ENCODE measurements around the gene AFDN. TPM values are rescaled to one million over a fixed set of nuclear protein-coding genes. Genes with fewer than 3 reads are reported as not detected.

The AFDN gene
- total RNA-seq, 4 donors from 2014 or later: 148 to 371 (median 204) TPM

GRCh38 chr6:167985911-167986595 is 159.3 kb downstream of the AFDN start:
- no peak for DNase-seq
- Histone ChIP-seq H3K27ac (no peak overlapping the region), H3K9me3 (no peaks in the 10 kb centered on the region), H3K27me3 (no peaks in the 10 kb centered on the region), H3K4me1 (no peaks in the 10 kb centered on the region), H3K4me3 (no peak overlapping the region), H3K36me3 (no peaks in the 10 kb centered on the region)
- 95% methylated on average over 38 of the region's 39 CpGs; no CpG with 5 or more reads in 1 of the 2 donors for WGBS, 2 donors (ENCODE audit: low coverage in 1 of 2)
- in situ Hi-C loops (cut with MboI; ENCODE audit: low pct_ligation_motif_present in 1 of 4, low pct_unique_long_range_greater_than_20kb in 1 of 4, low sequenced_read_pairs in 3 of 4) (no loop called here), intact Hi-C loops (cut with DNase I; ENCODE audit: low total_unique reads) (no loop called here)
- TF ChIP-seq, protein P1, sequence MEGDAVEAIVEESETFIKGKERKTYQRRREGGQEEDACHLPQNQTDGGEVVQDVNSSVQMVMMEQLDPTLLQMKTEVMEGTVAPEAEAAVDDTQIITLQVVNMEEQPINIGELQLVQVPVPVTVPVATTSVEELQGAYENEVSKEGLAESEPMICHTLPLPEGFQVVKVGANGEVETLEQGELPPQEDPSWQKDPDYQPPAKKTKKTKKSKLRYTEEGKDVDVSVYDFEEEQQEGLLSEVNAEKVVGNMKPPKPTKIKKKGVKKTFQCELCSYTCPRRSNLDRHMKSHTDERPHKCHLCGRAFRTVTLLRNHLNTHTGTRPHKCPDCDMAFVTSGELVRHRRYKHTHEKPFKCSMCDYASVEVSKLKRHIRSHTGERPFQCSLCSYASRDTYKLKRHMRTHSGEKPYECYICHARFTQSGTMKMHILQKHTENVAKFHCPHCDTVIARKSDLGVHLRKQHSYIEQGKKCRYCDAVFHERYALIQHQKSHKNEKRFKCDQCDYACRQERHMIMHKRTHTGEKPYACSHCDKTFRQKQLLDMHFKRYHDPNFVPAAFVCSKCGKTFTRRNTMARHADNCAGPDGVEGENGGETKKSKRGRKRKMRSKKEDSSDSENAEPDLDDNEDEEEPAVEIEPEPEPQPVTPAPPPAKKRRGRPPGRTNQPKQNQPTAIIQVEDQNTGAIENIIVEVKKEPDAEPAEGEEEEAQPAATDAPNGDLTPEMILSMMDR (IDR thresholded peaks at IDR 0.05): no peak
- TF ChIP-seq EP300 (IDR thresholded peaks at IDR 0.05; ENCODE audit: low read depth): no peak
- TF ChIP-seq POLR2A (IDR thresholded peaks at IDR 0.05): no peak
- TF ChIP-seq POLR2AphosphoS5 (IDR thresholded peaks at IDR 0.05): no peak

GRCh38 chr6:167987396-167988153 is 160.9 kb downstream of the AFDN start:
- Histone ChIP-seq H3K27me3 (no peaks in the 10 kb centered on the region), H3K9me3 (no peaks in the 10 kb centered on the region), H3K36me3 (no peaks in the 10 kb centered on the region), H3K4me3 (no peak overlapping the region), H3K27ac (no peak overlapping the region), H3K4me1 (no peaks in the 10 kb centered on the region)
- TF ChIP-seq POLR2A (IDR thresholded peaks at IDR 0.05) (no peak), POLR2AphosphoS5 (IDR thresholded peaks at IDR 0.05) (no peak), EP300 (IDR thresholded peaks at IDR 0.05; ENCODE audit: low read depth) (no peak)
- TF ChIP-seq, protein P1 (IDR thresholded peaks at IDR 0.05): no peak
- DNase-seq: no peak
- in situ Hi-C loops (cut with MboI; ENCODE audit: low pct_ligation_motif_present in 1 of 4, low pct_unique_long_range_greater_than_20kb in 1 of 4, low sequenced_read_pairs in 3 of 4) (no loop called here), intact Hi-C loops (cut with DNase I; ENCODE audit: low total_unique reads) (no loop called here)
- 83 to 89% methylated on average over 14 to 35 of the region's 35 CpGs for WGBS, 2 donors (ENCODE audit: low coverage in 1 of 2)

DNA sequence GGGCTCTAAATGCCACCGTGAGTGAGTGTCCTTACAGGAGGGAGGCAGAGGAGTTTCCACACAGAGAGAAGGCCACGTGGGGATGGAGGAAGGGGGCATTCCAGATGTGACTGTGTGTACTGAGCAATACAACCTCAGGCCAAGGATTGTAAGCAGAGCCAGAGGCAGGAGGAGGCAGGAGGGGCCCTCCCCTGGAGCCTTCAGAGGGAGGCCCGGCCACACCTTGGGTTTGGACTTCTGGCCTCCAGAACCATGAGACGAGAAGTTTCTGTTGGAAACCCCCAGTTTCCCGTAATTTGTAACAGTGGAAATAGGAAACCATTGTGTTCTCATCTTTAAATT is 161.4 kb downstream of the AFDN start:
- Histone ChIP-seq H3K4me3 (no peak overlapping the region), H3K4me1 (no peaks in the 10 kb centered on the region), H3K27ac (no peak overlapping the region), H3K9me3 (no peaks in the 10 kb centered on the region), H3K36me3 (no peaks in the 10 kb centered on the region), H3K27me3 (no peaks in the 10 kb centered on the region)
- intact Hi-C loops (cut with DNase I; ENCODE audit: low total_unique reads) (no loop called here), in situ Hi-C loops (cut with MboI; ENCODE audit: low pct_ligation_motif_present in 1 of 4, low pct_unique_long_range_greater_than_20kb in 1 of 4, low sequenced_read_pairs in 3 of 4) (no loop called here)
- no peak for DNase-seq
- TF ChIP-seq, protein P1 (IDR thresholded peaks at IDR 0.05): no peak
- TF ChIP-seq EP300 (IDR thresholded peaks at IDR 0.05; ENCODE audit: low read depth): no peak
- TF ChIP-seq POLR2AphosphoS5 (IDR thresholded peaks at IDR 0.05): no peak
- TF ChIP-seq POLR2A (IDR thresholded peaks at IDR 0.05): no peak
- 69 to 100% methylated on average over 1 to 5 of the region's 5 CpGs for whole genome bisulfite sequencing, 2 donors (ENCODE audit: low coverage in 1 of 2)

DNA sequence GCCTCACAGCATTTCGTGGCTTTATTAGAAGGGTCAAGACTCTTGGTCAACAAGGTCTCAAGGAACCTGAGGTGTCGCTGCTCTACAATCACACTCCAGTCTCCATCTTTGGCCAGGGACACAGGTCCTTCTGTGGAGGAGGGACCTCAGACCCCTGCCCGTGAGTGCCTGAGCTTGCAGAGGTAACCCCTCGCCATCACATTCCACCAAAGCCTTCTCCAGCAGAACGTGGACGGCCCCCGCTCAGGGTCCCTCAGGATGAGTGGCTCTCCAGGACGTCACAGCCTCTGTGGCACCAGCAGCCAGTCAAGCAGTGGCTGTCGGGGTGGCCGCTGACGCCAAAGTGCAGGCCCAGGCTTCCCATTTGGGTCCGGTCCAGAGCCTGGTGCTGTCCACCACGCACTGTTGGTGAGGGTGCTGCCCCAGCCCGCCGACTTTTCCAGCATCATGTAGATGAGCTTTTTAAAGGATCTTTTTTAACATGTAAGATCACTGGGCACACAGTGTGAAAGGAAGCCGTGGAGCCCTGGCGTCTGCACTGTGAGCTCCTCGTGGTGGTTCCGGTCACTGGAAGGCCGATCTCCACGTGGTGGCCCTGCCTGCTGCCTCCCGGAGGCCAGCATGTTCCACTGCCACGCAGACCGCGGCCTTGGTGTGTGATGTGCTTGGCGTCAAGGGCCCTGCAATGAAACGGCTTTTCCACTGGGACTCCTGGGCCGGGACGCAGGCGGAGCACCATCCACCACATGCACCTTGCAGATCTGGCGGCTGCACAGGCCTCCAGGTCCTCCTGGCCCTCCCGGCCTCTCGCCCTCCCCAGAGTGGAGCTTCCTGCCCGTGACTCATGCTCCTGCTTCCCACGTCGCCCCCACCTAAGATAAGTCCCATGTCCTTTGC is 162.5 kb downstream of the AFDN start:
- intact Hi-C loops (cut with DNase I; ENCODE audit: low total_unique reads) (no loop called here), in situ Hi-C loops (cut with MboI; ENCODE audit: low pct_ligation_motif_present in 1 of 4, low pct_unique_long_range_greater_than_20kb in 1 of 4, low sequenced_read_pairs in 3 of 4) (no loop called here)
- Histone ChIP-seq H3K36me3 (no peaks in the 10 kb centered on the region), H3K4me1 (no peaks in the 10 kb centered on the region), H3K4me3 (no peak overlapping the region), H3K27me3 (no peaks in the 10 kb centered on the region), H3K27ac (no peak overlapping the region), H3K9me3 (no peaks in the 10 kb centered on the region)
- TF ChIP-seq, protein P1 (IDR thresholded peaks at IDR 0.05): no peak
- TF ChIP-seq EP300 (IDR thresholded peaks at IDR 0.05; ENCODE audit: low read depth) (no peak), POLR2AphosphoS5 (IDR thresholded peaks at IDR 0.05) (no peak), POLR2A (IDR thresholded peaks at IDR 0.05) (no peak)
- DNase-seq: no peak
- WGBS, 2 donors (ENCODE audit: low coverage in 1 of 2): 91 to 100% methylated on average over 1 to 36 of the region's 36 CpGs
